ENCODE results near the gene EPAS1. TPM values are rescaled to one million over a fixed set of nuclear protein-coding genes. Genes with fewer than 3 reads are reported as not detected.
A peak's percentile ranks its signal among the peaks of the same experiment; 100 is the strongest.

Gene EPAS1
- total RNA-seq, 1 donor from 2014 or later: 1,738 TPM

DNA sequence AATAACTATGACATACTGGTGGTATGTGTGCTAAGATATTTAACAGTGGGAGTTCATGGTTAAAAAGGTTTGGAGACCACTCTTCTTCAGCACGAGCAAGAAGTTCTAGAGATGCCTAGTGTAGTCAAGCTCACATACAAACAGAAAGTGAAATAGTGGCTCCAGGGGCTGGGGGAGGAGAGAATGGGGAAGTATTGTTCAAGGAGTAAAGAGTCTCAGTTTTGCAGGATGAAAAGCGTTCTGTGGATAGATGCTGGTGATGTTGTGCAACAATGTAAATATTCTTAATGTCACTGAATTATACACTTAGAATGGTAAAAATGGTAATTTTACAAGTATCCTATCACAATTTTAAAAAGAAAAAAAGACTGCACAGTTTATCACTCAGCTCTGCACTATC lies 29.0 kb upstream of the EPAS1 start:
- no peaks in the 10 kb centered on the region for H3K27me3 ChIP-seq
- H3K4me1 ChIP-seq: no peaks in the 10 kb centered on the region
- H3K36me3 ChIP-seq: no peaks in the 10 kb centered on the region
- H3K4me3 ChIP-seq: no peak overlapping the region
- DNase-seq (ENCODE audit: low spot score in 2 of 2): no peak
- TF ChIP-seq, protein P1, sequence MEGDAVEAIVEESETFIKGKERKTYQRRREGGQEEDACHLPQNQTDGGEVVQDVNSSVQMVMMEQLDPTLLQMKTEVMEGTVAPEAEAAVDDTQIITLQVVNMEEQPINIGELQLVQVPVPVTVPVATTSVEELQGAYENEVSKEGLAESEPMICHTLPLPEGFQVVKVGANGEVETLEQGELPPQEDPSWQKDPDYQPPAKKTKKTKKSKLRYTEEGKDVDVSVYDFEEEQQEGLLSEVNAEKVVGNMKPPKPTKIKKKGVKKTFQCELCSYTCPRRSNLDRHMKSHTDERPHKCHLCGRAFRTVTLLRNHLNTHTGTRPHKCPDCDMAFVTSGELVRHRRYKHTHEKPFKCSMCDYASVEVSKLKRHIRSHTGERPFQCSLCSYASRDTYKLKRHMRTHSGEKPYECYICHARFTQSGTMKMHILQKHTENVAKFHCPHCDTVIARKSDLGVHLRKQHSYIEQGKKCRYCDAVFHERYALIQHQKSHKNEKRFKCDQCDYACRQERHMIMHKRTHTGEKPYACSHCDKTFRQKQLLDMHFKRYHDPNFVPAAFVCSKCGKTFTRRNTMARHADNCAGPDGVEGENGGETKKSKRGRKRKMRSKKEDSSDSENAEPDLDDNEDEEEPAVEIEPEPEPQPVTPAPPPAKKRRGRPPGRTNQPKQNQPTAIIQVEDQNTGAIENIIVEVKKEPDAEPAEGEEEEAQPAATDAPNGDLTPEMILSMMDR (IDR thresholded peaks at IDR 0.05): no peak
- intact Hi-C loops (cut with DNase I): no loop called here
- H3K9me3 ChIP-seq: no peaks in the 10 kb centered on the region
- no peak overlapping the region for H3K27ac ChIP-seq

DNA sequence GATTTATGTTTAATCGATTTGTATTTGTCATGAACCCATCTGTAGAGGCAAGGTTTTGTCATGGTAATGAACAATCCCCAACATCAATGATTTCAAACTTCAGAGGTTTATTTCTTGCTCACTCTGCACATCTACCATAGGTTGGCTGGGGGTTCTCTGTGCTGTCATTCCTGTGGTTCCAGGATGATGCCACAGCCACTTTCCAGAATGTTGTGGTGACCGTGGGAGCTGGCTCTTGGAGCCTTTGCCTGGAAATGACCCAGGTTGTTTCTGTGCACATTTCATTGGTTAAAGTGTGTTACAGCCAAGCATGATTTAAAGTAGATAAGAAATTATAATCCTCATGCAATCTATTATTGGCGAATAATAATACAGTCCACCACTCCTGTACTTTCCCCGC lies 28.2 kb upstream of the EPAS1 start:
- Histone ChIP-seq H3K4me3 (no peak overlapping the region), H3K27ac (no peak overlapping the region), H3K9me3 (no peaks in the 10 kb centered on the region), H3K27me3 (no peaks in the 10 kb centered on the region), H3K36me3 (no peaks in the 10 kb centered on the region), H3K4me1 (no peaks in the 10 kb centered on the region)
- intact Hi-C loops (cut with DNase I): no loop called here
- no peak for DNase-seq (ENCODE audit: low spot score in 2 of 2)
- TF ChIP-seq, protein P1 (IDR thresholded peaks at IDR 0.05): no peak

DNA sequence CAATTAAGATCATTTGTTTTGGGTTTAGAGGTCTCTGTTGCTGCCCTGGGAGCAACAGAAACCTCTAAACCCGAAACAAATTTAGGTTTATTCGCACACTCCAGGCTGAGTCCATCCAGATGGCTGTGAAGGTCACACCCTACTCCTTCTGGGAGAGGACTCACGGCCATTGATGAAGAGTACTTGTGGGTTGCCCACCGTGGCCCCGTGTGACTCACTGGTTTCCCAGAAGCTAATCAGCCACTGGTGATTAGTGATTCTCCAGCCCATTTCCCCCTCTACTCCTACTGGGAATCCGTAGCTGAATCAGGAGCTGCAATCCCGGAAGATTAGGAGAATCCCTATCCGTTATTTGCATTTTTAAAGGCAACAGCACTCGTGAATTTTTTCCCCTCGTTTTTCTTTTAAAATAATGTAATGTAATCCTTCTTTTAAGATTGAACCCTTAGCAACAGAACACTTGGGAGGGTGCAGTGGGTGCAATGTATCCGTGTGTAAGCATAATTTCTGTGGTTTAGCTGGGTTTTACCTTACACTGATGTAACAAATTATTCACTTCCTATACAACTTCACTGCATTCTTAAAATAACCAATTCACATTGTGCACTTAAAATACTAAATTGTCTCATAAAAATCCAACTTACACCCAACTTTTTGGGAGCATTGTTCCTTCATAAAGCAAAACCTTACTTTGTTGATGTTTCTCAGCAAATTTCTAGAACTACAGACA lies 27.5 kb upstream of the EPAS1 start:
- H3K27ac ChIP-seq: no peak overlapping the region
- no peak for DNase-seq (ENCODE audit: low spot score in 2 of 2)
- no peaks in the 10 kb centered on the region for H3K27me3 ChIP-seq
- TF ChIP-seq, protein P1 (IDR thresholded peaks at IDR 0.05): no peak
- no peaks in the 10 kb centered on the region for H3K4me1 ChIP-seq
- no peak overlapping the region for H3K4me3 ChIP-seq
- intact Hi-C loops (cut with DNase I): no loop called here
- no peaks in the 10 kb centered on the region for H3K9me3 ChIP-seq
- no peaks in the 10 kb centered on the region for H3K36me3 ChIP-seq

DNA sequence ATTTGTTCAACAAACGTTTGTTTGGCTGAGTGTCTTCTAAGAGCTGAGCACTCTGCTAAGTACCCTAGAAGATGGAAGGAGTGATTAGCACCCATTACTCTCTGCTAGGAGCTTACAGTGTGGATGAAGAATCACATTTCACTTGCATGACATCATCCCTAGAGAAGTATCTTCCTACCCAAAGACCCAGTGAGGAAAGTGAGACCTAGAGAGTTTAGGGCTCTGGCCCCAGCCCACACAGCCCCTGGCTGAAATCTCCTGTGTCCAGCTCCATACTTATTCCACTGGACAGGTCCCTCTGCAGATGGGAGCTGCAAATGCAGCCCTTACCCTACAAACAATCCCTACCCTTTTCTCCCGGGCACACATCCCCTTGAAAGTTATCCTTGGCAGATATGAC lies 26.8 kb upstream of the EPAS1 start:
- intact Hi-C loops (cut with DNase I): no loop called here
- TF ChIP-seq, protein P1 (IDR thresholded peaks at IDR 0.05): no peak
- Histone ChIP-seq H3K4me1 (no peaks in the 10 kb centered on the region), H3K27me3 (no peaks in the 10 kb centered on the region), H3K27ac (peak overlapping the region in 1 of 2 donors; percentile 4), H3K9me3 (no peaks in the 10 kb centered on the region), H3K4me3 (no peak overlapping the region), H3K36me3 (no peaks in the 10 kb centered on the region)
- no peak for DNase-seq (ENCODE audit: low spot score in 2 of 2)

DNA sequence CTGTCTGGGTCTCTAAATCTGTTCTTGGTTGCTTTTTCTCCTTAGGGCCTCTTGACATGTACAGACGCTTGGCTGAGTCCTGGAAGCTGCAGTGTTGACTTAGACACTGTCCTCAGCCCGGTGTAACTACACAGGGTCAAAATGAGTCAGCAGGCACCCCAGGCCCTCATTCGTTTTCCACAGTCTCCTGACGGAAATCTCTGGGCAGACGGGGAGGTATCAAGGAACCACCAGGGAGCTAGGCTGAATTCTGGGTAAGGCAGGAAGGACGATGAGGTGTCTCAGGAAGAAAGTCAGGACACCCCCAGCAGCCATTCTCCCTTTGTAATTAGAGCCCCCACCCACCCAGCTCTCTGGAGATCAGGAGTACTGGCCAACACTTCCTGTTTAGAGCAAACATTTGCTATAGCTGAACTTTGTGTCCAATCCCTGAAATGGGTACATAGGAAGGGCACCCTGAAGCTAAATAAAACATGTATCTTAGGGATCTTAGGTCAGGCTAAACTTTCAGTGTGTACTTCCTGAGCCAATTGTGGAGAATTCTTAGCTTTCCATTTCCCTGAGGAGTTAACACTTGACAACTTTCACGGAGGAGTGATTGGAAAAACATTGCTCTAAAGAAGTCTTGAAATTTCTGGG lies 23.9 kb upstream of the EPAS1 start:
- Histone ChIP-seq H3K4me1 (peaks cover 0 to 2% of the 10 kb centered on the region in 2 donors), H3K9me3 (no peaks in the 10 kb centered on the region), H3K27me3 (no peaks in the 10 kb centered on the region), H3K4me3 (no peak overlapping the region), H3K27ac (no peak overlapping the region), H3K36me3 (no peaks in the 10 kb centered on the region)
- TF ChIP-seq, protein P1 (IDR thresholded peaks at IDR 0.05): no peak
- no peak for DNase-seq (ENCODE audit: low spot score in 2 of 2)
- intact Hi-C loops (cut with DNase I): no loop called here
